Activated T-helper 9 cell treated with anti-CD3 and anti-CD28 coated beads, Interleukin-2, amount 50 U/mL, for 16 hours (primary cell): ENCODE measurements around the gene CRTAC1.

Experiments
- DNase-seq: peaks from one replicate; pipeline ENCODE4 v3.0.0-alpha.2; 2020; ENCODE audit warnings: low read depth

The CRTAC1 gene

GRCh38 chr10:98029149-98030092 lies 1.0 kb downstream of the CRTAC1 start:
- no peak for DNase-seq

- DNase-seq: peak; percentile 27
Measured at GRCh38 chr10:98028168-98028770, 2.2 kb downstream of the CRTAC1 start.

- no peak for DNase-seq
Measured at GRCh38 chr10:98023024-98023423, 7.4 kb downstream of the CRTAC1 start.

- no peak for DNase-seq
Measured at GRCh38 chr10:98020784-98021183, 9.6 kb downstream of the CRTAC1 start.

GRCh38 chr10:98020254-98020653 lies 10.2 kb downstream of the CRTAC1 start:
- no peak for DNase-seq

GRCh38 chr10:98019784-98020183 lies 10.6 kb downstream of the CRTAC1 start:
- DNase-seq: no peak

- no peak for DNase-seq
Measured at GRCh38 chr10:98016772-98017475, 13.5 kb downstream of the CRTAC1 start.

DNA sequence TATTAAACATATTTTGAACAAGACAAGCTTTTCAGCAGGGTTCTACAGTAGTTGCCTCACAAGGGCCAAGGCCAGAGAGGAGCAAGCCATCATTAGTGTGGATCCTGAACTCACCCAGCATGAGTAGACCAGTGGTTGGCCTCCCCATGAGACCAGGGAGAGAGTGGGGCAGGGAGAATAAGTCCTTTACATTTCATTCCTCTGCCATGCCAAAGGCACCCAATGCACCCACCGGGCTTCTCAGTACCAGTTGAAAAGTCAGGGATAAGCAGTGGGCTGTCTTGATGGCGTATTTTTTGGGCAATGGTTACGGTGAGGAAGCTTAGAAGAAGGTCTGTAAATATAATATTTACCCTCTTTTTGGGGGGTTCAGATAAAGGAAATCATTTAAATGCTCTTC lies 16.6 kb downstream of the CRTAC1 start:
- no peak for DNase-seq

- no peak for DNase-seq
Measured at GRCh38 chr10:98013122-98013521, 17.3 kb downstream of the CRTAC1 start.

DNA sequence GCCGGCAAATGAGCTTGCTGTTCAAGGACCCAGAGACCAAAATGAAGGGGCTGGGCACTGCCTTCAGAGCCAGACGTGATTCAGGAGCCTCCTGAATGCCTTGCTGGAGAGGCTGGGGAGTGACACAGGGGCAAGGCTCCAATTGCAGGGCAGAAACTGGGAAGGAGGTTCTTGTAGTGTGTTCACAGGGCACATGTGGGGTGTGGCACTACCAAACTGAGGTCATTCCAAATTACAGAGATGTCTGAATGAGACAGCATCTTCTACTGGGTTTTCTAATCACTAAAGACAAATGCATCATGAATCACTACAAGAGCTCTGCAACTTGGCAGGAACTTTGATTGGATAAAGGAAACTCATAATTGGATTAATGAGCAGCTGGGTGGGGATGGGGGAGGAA lies 17.8 kb downstream of the CRTAC1 start:
- DNase-seq: no peak

- no peak for DNase-seq
Measured at GRCh38 chr10:98010939-98011685, 19.3 kb downstream of the CRTAC1 start.

DNA sequence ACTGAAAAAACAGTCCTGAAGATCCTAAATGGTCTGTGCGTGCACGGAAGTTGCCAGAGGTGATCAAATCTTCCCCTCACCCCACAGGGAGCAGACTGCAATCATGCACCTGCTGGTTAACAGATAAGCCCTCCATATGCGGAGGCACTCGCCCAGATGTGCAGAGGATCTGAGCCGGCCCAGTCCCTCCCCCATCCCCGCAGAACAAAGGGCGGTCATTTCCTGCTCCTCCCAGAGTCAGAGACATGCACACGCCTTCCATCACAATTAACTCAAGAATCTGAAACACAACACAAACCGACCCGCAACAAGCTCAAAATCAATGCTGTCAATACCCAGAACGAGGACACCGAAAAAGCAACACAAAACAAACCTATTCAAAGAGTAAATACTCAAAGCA lies 24.2 kb downstream of the CRTAC1 start:
- DNase-seq: no peak

DNA sequence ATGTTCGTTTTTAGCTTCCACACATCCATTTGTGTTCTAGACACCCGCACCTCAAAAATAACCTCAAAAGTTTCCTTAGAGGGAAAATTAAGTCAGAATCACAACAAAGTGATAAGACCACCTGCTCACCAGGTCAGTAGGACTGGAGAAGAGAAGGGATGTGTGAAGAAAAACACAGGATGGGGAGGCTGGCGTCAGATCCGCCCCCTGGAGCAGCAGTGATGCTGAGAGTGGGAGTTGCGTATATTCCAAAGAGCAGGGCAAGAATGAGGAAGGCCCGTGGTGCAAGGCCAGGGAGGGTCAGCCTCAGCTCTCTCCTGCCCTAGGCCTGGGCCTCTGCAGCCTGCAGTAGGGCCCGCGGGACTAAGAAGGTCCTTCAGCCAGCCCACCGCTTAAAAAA lies 28.7 kb downstream of the CRTAC1 start:
- no peak for DNase-seq

- no peak for DNase-seq
Measured at GRCh38 chr10:98000346-98000745, 30.1 kb downstream of the CRTAC1 start.

DNA sequence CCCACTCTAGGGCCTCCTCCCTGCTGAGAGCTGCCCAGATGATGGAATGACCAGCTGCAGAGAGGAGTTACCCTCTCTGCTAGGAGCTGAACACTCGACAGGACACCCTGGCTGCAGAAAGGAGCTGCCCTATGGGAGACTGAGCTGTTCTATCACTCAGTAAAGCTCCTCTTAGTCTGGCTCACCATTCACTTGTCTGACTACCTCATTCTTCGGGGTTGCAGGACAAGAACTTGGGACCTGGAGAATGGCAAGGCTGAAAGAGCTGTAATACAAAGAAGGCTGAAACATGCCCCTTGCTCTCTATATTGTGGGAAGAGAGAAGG lies 30.5 kb downstream of the CRTAC1 start:
- no peak for DNase-seq

GRCh38 chr10:97999066-97999922 lies 31.1 kb downstream of the CRTAC1 start:
- no peak for DNase-seq

- DNase-seq: no peak
Measured at GRCh38 chr10:97991871-97992270, 38.5 kb downstream of the CRTAC1 start.

DNA sequence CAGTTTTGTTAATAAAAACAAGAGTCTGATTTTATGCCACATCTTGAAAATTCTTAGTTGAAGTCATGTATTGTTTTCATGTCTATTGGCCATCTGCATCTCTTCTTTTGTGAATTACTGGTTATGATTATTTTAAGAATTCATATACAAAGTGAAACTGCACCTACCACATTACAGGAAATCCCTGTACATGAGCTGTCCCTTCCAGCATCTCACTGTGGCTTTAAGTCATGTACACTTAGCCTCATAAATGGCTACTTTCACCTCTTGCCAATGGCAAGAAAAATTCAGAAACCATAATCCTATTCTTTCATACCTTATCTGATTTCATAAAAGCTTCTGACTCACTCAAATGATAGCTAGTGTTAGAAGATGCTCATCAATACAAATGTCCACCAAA lies 48.6 kb downstream of the CRTAC1 start:
- DNase-seq: no peak

GRCh38 chr10:97977673-97978072 lies 52.7 kb downstream of the CRTAC1 start:
- DNase-seq: no peak

DNA sequence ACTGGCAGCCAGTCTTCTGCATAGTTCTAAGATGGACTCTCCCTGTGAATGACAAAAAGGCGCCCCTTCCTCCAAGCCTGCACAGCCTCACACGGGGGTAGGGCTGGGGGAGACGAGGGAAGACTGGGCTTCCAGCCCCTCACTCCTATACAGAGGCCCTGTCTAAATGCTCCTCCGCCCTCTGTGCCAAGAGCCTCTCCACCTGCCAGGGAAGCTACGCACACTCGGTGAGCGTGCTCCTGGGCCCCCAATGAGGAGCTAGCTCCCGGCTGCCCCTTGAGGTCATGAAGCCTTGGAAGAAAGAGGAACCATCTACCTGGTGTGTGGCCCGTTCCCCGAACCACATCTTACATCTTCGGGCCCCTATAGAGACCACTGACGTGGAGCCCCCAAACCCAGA lies 54.8 kb downstream of the CRTAC1 start:
- DNase-seq: no peak
